GM23338 (cell line): ENCODE results near the gene CSTA.

Source experiments
- CTCF ChIP-seq, 2 experiments: fragments of 200-600 bp in 1 of 2; sonication (generic) in 1 of 2; conservative IDR thresholded peaks; 2 replicates each; pipeline versions ENCODE4 v1.5.1 to v1.6.1; 2016 to 2017; ENCODE audit warnings: antibody characterized with exemption in 2 of 2, low read depth in 2 of 2, mild to moderate bottlenecking in 2 of 2, moderate library complexity in 1 of 2
- EZH2phosphoT487 ChIP-seq: fragments of 200-600 bp; sonication (generic); IDR thresholded peaks from one replicate; pipeline ENCODE4 v1.8.1; 2018; ENCODE audit warnings: antibody characterized with exemption; ENCODE audit not compliant: unreplicated experiment
- JUNB ChIP-seq: IDR thresholded peaks from one replicate; pipeline ENCODE4 v1.6.1; 2016; ENCODE audit warnings: antibody characterized with exemption; ENCODE audit not compliant: unreplicated experiment

- TF ChIP-seq JUNB (no peak), CTCF (conservative IDR thresholded peaks at IDR 0.05; ENCODE audit: low read depth in 2 of 2) (no peak), EZH2phosphoT487 (no peak)
Measured at GRCh38 chr3:122325769-122326168, 721 bp downstream of the CSTA start.
